LNCAP (cell line): ENCODE results near the gene ERCC8.

Experiments
- CTCF ChIP-seq: fragments of 450-650 bp; IDR thresholded peaks from 2 replicates; pipeline ENCODE4 v1.5.1; 2017; ENCODE audit warnings: mild to moderate bottlenecking

ERCC8 gene

GRCh38 chr5:60883229-60883628, 61.6 kb downstream of the ERCC8 start:
- TF ChIP-seq CTCF, result peak; percentile 72

- no peak for TF ChIP-seq CTCF
These were observed 72.0 kb downstream of the ERCC8 start for GRCh38 chr5:60872892-60873291.

GRCh38 chr5:60870857-60871256, 74.0 kb downstream of the ERCC8 start:
- no peak for TF ChIP-seq CTCF

DNA sequence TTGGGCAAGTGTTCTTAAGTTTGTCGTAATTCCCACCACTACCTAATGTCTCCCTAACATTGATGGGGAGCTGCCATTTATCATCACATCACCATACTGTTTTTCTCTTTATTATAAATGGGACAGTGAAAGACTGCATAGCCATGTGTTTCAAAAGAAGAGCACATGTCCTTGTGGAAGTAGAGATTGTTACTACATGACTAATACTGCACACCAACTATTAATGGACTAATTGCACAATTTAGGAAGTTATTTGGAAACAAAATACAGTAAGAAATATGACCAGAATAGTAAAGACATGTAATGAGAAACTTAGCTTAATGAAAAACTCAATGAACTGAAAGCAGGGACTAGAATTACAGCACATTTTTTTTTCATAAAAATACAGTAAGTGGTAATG, 88.8 kb downstream of the ERCC8 start:
- no peak for TF ChIP-seq CTCF

GRCh38 chr5:60852940-60853339, 91.9 kb downstream of the ERCC8 start:
- TF ChIP-seq CTCF, result no peak

DNA sequence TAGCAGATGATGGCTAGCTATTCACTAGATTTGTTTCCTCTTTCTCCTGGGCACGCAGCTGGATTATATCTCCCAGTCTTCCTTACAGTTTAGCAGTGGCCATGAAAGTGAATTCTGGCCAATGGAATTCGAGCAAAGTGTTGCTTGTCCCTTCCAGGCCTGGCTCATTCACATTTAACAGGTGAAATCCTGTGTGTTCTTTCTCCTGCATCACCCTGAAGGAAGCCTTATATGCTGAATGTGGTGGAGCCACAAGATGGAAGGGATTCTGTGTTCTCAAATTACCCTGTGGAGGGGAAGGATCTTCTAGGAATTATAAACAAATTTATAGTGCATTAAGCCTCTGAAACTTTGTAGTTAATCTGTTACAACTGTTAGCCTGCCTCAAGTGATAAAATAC, 92.6 kb downstream of the ERCC8 start:
- no peak for TF ChIP-seq CTCF

- no peak for TF ChIP-seq CTCF
These were observed 93.2 kb downstream of the ERCC8 start for GRCh38 chr5:60851626-60852025.

- TF ChIP-seq CTCF, result no peak
These were observed 98.6 kb downstream of the ERCC8 start for GRCh38 chr5:60846298-60846697.
